HEK293 (cell line): Measurements from ENCODE around the gene AGGF1.

Experiments
- CTCF ChIP-seq: fragments of 450-650 bp; formaldehyde crosslinking; IDR thresholded peaks from 2 replicates; pipeline ENCODE4 v1.5.1; 2016; ENCODE audit warnings: missing biosample characterization, missing genetic modification characterization
- GLI4 ChIP-seq: fragments of 450-650 bp; formaldehyde crosslinking; IDR thresholded peaks from 2 replicates; pipeline ENCODE4 v1.5.1; 2016; ENCODE audit warnings: missing biosample characterization, missing genetic modification characterization
- SCRT1 ChIP-seq: fragments of 450-650 bp; formaldehyde crosslinking; IDR thresholded peaks from 2 replicates; pipeline ENCODE4 v1.5.1; 2016; ENCODE audit warnings: missing biosample characterization, missing genetic modification characterization, borderline replicate concordance
- ZBTB10 ChIP-seq: fragments of 450-650 bp; formaldehyde crosslinking; IDR thresholded peaks from 2 replicates; pipeline ENCODE4 v1.5.1; 2016; ENCODE audit warnings: missing biosample characterization, missing genetic modification characterization
- ZBTB49 ChIP-seq: fragments of 450-650 bp; formaldehyde crosslinking; IDR thresholded peaks from 2 replicates; pipeline ENCODE4 v1.5.1; 2016; ENCODE audit warnings: missing biosample characterization, missing genetic modification characterization, low read depth
- ZIC2 ChIP-seq: fragments of 450-650 bp; formaldehyde crosslinking; IDR thresholded peaks from 2 replicates; pipeline ENCODE4 v1.5.1; 2016; ENCODE audit warnings: missing biosample characterization, missing genetic modification characterization
- ZNF121 ChIP-seq: fragments of 450-650 bp; formaldehyde crosslinking; IDR thresholded peaks from 2 replicates; pipeline ENCODE4 v1.5.1; 2016; ENCODE audit warnings: missing biosample characterization, missing genetic modification characterization
- ZNF354C ChIP-seq: fragments of 450-650 bp; formaldehyde crosslinking; IDR thresholded peaks from 2 replicates; pipeline ENCODE4 v1.5.1; 2016; ENCODE audit warnings: missing biosample characterization, missing genetic modification characterization, low read depth, borderline replicate concordance

- TF ChIP-seq ZNF121 (tag by site-specific recombination) (no peak), CTCF (tag by site-specific recombination) (no peak), GLI4 (tag by site-specific recombination) (no peak), ZBTB49 (no peak), SCRT1 (tag by site-specific recombination) (no peak), ZNF354C (tag by site-specific recombination) (no peak), ZBTB10 (tag by site-specific recombination) (no peak), ZIC2 (tag by site-specific recombination) (no peak)
Measured at GRCh38 chr5:77104813-77105212, 74.6 kb downstream of the AGGF1 start.
